ENCODE data around the gene ARID1B.
"Not testable (repeated sequence)": the region's sequence is repeated elsewhere in the genome, so short reads cannot be mapped to it uniquely, and the experiment has no call there.

Gene ARID1B

DNA sequence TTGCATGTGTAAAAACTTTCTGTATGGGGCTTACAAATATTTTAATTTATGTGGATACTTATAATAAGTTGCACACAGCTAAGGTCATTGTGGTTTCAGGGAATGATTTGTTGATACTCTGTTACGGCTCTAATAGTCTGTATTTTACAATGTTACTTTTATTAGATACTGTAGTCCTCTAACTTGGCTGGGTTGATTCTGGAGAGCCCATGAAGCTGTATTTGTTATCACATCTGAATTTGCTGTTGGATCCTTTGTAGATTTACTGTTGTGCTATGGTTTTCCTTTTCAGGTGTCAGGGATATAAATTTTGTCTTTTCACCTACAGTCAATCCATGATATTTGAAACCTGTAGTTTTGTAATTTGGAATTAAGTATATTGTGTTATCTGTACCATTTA is 161.0 kb downstream of the ARID1B start:
- H3K27me3 ChIP-seq (replicated peaks; ENCODE audit: control insufficient read depth, insufficient read depth, low read length, poor library complexity, severe bottlenecking) = no peaks in the 10 kb centered on the region
- no peak for DNase-seq
- H3K4me1 ChIP-seq (ENCODE audit: control insufficient read depth, insufficient read depth, low read length, poor library complexity, severe bottlenecking) = no peaks in the 10 kb centered on the region

DNA sequence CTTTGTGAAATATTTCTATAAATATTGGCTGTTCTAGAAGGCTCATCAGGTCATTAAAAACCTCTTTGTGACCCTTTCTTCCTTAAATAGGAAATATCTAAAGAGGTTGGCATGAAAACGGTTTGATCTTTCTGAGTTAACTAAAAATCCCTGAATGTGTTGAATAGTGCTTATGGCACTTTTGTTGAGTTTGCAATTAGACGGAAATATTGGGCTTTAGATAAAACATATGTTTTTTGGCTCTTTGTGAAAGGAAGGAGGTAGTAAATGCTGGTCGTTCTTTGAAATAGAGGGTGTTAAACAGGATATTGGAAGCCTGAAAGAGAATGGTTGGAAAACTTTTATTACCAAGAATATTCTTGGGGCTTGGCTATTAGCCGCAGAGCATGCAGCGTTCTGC is 163.0 kb downstream of the ARID1B start:
- H3K4me3 ChIP-seq (ENCODE audit: insufficient read depth, low read depth, low read length, poor library complexity, severe bottlenecking) = no peak overlapping the region
- H3K36me3 ChIP-seq (ENCODE audit: control insufficient read depth, insufficient read depth, low read length) = no peaks in the 10 kb centered on the region
- H3K27ac ChIP-seq (ENCODE audit: insufficient read depth, low read length, poor library complexity, severe bottlenecking) = no peak overlapping the region
- DNase-seq = no peak
- no peaks in the 10 kb centered on the region for H3K9me3 ChIP-seq (ENCODE audit: control insufficient read depth, low read length)
- H3K27me3 ChIP-seq (replicated peaks; ENCODE audit: control insufficient read depth, insufficient read depth, low read length, poor library complexity, severe bottlenecking) = no peaks in the 10 kb centered on the region
- no peaks in the 10 kb centered on the region for H3K4me1 ChIP-seq (ENCODE audit: control insufficient read depth, insufficient read depth, low read length, poor library complexity, severe bottlenecking)

More for the DNA sequence above, 161.0 kb downstream of the ARID1B start:
- no peak overlapping the region for H3K27ac ChIP-seq (ENCODE audit: insufficient read depth, low read length, poor library complexity, severe bottlenecking)
- no peaks in the 10 kb centered on the region for H3K36me3 ChIP-seq (ENCODE audit: control insufficient read depth, insufficient read depth, low read length)
- H3K4me3 ChIP-seq (ENCODE audit: insufficient read depth, low read depth, low read length, poor library complexity, severe bottlenecking) = no peak overlapping the region
- H3K9me3 ChIP-seq (ENCODE audit: control insufficient read depth, low read length) = no peaks in the 10 kb centered on the region

DNA sequence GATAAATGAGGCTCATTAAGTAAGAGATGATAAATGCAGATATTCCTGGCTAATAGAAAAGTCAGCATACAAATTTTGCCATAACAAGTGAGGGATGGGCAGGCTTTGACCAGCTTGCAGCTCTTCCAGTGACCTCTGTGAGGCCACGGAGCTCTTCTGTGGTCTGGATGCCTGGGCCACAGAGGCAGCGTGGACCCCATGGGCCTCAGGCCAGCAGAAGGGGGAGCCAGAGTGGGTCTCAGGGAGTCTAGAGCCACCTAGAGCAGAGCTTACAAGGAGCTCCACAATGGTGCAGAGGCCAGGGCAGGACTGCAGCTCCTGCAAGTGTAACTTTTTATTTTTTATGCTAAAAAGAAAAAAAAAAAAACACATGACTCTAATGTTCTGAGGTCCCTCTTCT is 165.1 kb downstream of the ARID1B start:
- no peaks in the 10 kb centered on the region for H3K9me3 ChIP-seq (ENCODE audit: control insufficient read depth, low read length)
- DNase-seq = no peak
- no peak overlapping the region for H3K4me3 ChIP-seq (ENCODE audit: insufficient read depth, low read depth, low read length, poor library complexity, severe bottlenecking)
- H3K27ac ChIP-seq (ENCODE audit: insufficient read depth, low read length, poor library complexity, severe bottlenecking) = no peak overlapping the region
- H3K4me1 ChIP-seq (ENCODE audit: control insufficient read depth, insufficient read depth, low read length, poor library complexity, severe bottlenecking) = no peaks in the 10 kb centered on the region
- no peaks in the 10 kb centered on the region for H3K36me3 ChIP-seq (ENCODE audit: control insufficient read depth, insufficient read depth, low read length)
- no peaks in the 10 kb centered on the region for H3K27me3 ChIP-seq (replicated peaks; ENCODE audit: control insufficient read depth, insufficient read depth, low read length, poor library complexity, severe bottlenecking)

GRCh38 chr6:156943166-156943565 is 166.0 kb downstream of the ARID1B start:
- Histone ChIP-seq H3K27ac (ENCODE audit: insufficient read depth, low read length, poor library complexity, severe bottlenecking) (no peak overlapping the region), H3K36me3 (ENCODE audit: control insufficient read depth, insufficient read depth, low read length) (no peaks in the 10 kb centered on the region), H3K27me3 (replicated peaks; ENCODE audit: control insufficient read depth, insufficient read depth, low read length, poor library complexity, severe bottlenecking) (no peaks in the 10 kb centered on the region), H3K9me3 (ENCODE audit: control insufficient read depth, low read length) (no peaks in the 10 kb centered on the region), H3K4me3 (ENCODE audit: insufficient read depth, low read depth, low read length, poor library complexity, severe bottlenecking) (no peak overlapping the region), H3K4me1 (ENCODE audit: control insufficient read depth, insufficient read depth, low read length, poor library complexity, severe bottlenecking) (no peaks in the 10 kb centered on the region)
- no peak for DNase-seq

GRCh38 chr6:156943816-156944215 is 166.6 kb downstream of the ARID1B start:
- Histone ChIP-seq H3K4me1 (ENCODE audit: control insufficient read depth, insufficient read depth, low read length, poor library complexity, severe bottlenecking) (no peaks in the 10 kb centered on the region), H3K9me3 (ENCODE audit: control insufficient read depth, low read length) (no peaks in the 10 kb centered on the region), H3K27me3 (replicated peaks; ENCODE audit: control insufficient read depth, insufficient read depth, low read length, poor library complexity, severe bottlenecking) (no peaks in the 10 kb centered on the region), H3K27ac (ENCODE audit: insufficient read depth, low read length, poor library complexity, severe bottlenecking) (no peak overlapping the region), H3K4me3 (ENCODE audit: insufficient read depth, low read depth, low read length, poor library complexity, severe bottlenecking) (no peak overlapping the region), H3K36me3 (ENCODE audit: control insufficient read depth, insufficient read depth, low read length) (no peaks in the 10 kb centered on the region)
- DNase-seq = no peak

- Histone ChIP-seq H3K9me3 (ENCODE audit: control insufficient read depth, low read length) (no peaks in the 10 kb centered on the region), H3K4me3 (ENCODE audit: insufficient read depth, low read depth, low read length, poor library complexity, severe bottlenecking) (no peak overlapping the region), H3K36me3 (ENCODE audit: control insufficient read depth, insufficient read depth, low read length) (no peaks in the 10 kb centered on the region), H3K27me3 (replicated peaks; ENCODE audit: control insufficient read depth, insufficient read depth, low read length, poor library complexity, severe bottlenecking) (no peaks in the 10 kb centered on the region), H3K27ac (ENCODE audit: insufficient read depth, low read length, poor library complexity, severe bottlenecking) (no peak overlapping the region), H3K4me1 (ENCODE audit: control insufficient read depth, insufficient read depth, low read length, poor library complexity, severe bottlenecking) (no peaks in the 10 kb centered on the region)
- DNase-seq = no peak
Measured at GRCh38 chr6:156944412-156944811, 167.2 kb downstream of the ARID1B start.

GRCh38 chr6:156945789-156946172 is 168.6 kb downstream of the ARID1B start:
- H3K4me1 ChIP-seq (ENCODE audit: control insufficient read depth, insufficient read depth, low read length, poor library complexity, severe bottlenecking); DNase-seq; H3K27me3 ChIP-seq (replicated peaks; ENCODE audit: control insufficient read depth, insufficient read depth, low read length, poor library complexity, severe bottlenecking); H3K27ac ChIP-seq (ENCODE audit: insufficient read depth, low read length, poor library complexity, severe bottlenecking); H3K4me3 ChIP-seq (ENCODE audit: insufficient read depth, low read depth, low read length, poor library complexity, severe bottlenecking); H3K36me3 ChIP-seq (ENCODE audit: control insufficient read depth, insufficient read depth, low read length); H3K9me3 ChIP-seq (ENCODE audit: control insufficient read depth, low read length): not testable (repeated sequence)

- Histone ChIP-seq H3K27me3 (replicated peaks; ENCODE audit: control insufficient read depth, insufficient read depth, low read length, poor library complexity, severe bottlenecking) (no peaks in the 10 kb centered on the region), H3K9me3 (ENCODE audit: control insufficient read depth, low read length) (no peaks in the 10 kb centered on the region), H3K4me1 (ENCODE audit: control insufficient read depth, insufficient read depth, low read length, poor library complexity, severe bottlenecking) (no peaks in the 10 kb centered on the region), H3K4me3 (ENCODE audit: insufficient read depth, low read depth, low read length, poor library complexity, severe bottlenecking) (no peak overlapping the region), H3K36me3 (ENCODE audit: control insufficient read depth, insufficient read depth, low read length) (no peaks in the 10 kb centered on the region), H3K27ac (ENCODE audit: insufficient read depth, low read length, poor library complexity, severe bottlenecking) (no peak overlapping the region)
- DNase-seq = no peak
Measured at GRCh38 chr6:156946370-156946936, 169.3 kb downstream of the ARID1B start.

- no peak for DNase-seq
- no peak overlapping the region for H3K27ac ChIP-seq (ENCODE audit: insufficient read depth, low read length, poor library complexity, severe bottlenecking)
- H3K4me3 ChIP-seq (ENCODE audit: insufficient read depth, low read depth, low read length, poor library complexity, severe bottlenecking) = no peak overlapping the region
- H3K4me1 ChIP-seq (ENCODE audit: control insufficient read depth, insufficient read depth, low read length, poor library complexity, severe bottlenecking) = peaks cover 3% of the 10 kb centered on the region
- H3K36me3 ChIP-seq (ENCODE audit: control insufficient read depth, insufficient read depth, low read length) = no peaks in the 10 kb centered on the region
- H3K9me3 ChIP-seq (ENCODE audit: control insufficient read depth, low read length) = no peaks in the 10 kb centered on the region
- H3K27me3 ChIP-seq (replicated peaks; ENCODE audit: control insufficient read depth, insufficient read depth, low read length, poor library complexity, severe bottlenecking) = no peaks in the 10 kb centered on the region
Measured at GRCh38 chr6:156948277-156948676, 171.1 kb downstream of the ARID1B start.

DNA sequence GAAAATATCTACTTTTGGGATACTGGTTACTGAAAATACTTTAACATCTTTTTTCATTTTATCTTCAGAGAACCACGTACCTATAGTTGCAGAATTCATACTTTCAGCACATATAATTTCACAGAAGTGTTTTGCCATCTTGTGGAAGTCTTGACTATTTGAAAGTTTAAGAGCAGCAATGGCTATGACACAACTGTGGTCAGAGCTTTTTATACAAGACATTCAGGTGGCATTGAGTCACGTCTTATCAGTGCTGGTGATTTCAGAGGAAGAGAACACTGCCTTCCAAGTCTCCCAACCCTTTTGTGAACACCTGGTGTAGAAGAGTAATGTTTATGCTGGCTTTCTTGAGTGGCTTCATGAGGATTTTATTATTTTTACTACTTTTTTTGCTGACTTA is 171.6 kb downstream of the ARID1B start:
- Histone ChIP-seq H3K4me1 (ENCODE audit: control insufficient read depth, insufficient read depth, low read length, poor library complexity, severe bottlenecking) (peaks cover 3% of the 10 kb centered on the region), H3K36me3 (ENCODE audit: control insufficient read depth, insufficient read depth, low read length) (no peaks in the 10 kb centered on the region), H3K27me3 (replicated peaks; ENCODE audit: control insufficient read depth, insufficient read depth, low read length, poor library complexity, severe bottlenecking) (no peaks in the 10 kb centered on the region), H3K4me3 (ENCODE audit: insufficient read depth, low read depth, low read length, poor library complexity, severe bottlenecking) (no peak overlapping the region), H3K27ac (ENCODE audit: insufficient read depth, low read length, poor library complexity, severe bottlenecking) (no peak overlapping the region), H3K9me3 (ENCODE audit: control insufficient read depth, low read length) (no peaks in the 10 kb centered on the region)
- no peak for DNase-seq

DNA sequence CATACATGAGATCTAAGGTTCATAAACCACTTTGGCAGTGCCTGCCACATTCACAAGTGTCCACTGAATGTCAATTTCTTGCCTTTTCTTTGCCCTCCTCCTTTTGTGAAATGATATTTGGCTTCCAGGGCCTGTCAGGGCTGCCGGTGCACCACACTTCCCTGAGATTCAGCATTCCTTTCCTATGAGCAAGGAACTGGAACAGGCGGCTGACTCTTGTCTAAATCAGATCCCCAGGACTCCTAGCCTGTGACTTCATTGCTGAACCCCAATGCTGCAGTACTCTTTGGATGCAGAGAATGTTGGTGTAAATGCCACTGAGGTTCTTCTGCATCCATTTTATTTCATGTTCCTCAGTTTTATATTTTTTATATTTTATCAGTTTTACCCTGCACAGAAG is 172.2 kb downstream of the ARID1B start:
- Histone ChIP-seq H3K4me3 (ENCODE audit: insufficient read depth, low read depth, low read length, poor library complexity, severe bottlenecking) (no peak overlapping the region), H3K36me3 (ENCODE audit: control insufficient read depth, insufficient read depth, low read length) (no peaks in the 10 kb centered on the region), H3K4me1 (ENCODE audit: control insufficient read depth, insufficient read depth, low read length, poor library complexity, severe bottlenecking) (peaks cover 3% of the 10 kb centered on the region), H3K9me3 (ENCODE audit: control insufficient read depth, low read length) (no peaks in the 10 kb centered on the region), H3K27me3 (replicated peaks; ENCODE audit: control insufficient read depth, insufficient read depth, low read length, poor library complexity, severe bottlenecking) (no peaks in the 10 kb centered on the region), H3K27ac (ENCODE audit: insufficient read depth, low read length, poor library complexity, severe bottlenecking) (no peak overlapping the region)
- no peak for DNase-seq
